GM21786 (cell line): Measurements from ENCODE around the gene OSBPL1A.
"Not testable (repeated sequence)": the region's sequence is repeated elsewhere in the genome, so short reads cannot be mapped to it uniquely, and the experiment has no call there.

Experiments
- ATAC-seq: cut with Tn5 transposase; IDR thresholded peaks from one replicate; pipeline ENCODE4 v1.9.1; 2021; ENCODE audit not compliant: unreplicated experiment

Gene OSBPL1A

GRCh38 chr18:24189664-24190346, 207.8 kb downstream of the OSBPL1A start:
- no peak for ATAC-seq

DNA sequence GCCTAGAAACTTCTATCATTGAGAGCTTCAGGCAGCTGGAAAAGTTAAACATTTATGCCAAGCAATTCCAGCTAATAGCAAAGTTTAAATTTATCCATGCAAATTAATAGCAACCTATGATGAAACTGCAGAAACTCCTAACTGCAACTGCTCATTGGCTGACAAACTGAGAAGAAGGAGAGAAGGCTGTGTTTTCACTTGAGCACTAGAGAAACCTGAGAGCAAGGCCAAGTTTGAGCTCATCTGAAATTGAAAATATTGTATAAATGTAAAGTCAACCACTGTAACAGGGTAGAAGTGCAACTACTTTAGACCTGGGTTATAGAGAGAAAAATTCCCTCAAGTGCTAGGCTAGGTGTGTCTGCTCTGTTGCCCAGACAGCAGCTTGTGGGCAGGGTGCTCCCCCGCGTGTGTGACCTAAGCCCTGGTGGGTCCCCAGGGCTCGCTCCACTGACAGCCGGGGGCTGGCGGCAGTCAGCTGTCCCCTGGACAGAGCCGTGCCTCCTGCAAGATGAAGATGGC, 208.6 kb downstream of the OSBPL1A start:
- peak; percentile 82 for ATAC-seq

DNA sequence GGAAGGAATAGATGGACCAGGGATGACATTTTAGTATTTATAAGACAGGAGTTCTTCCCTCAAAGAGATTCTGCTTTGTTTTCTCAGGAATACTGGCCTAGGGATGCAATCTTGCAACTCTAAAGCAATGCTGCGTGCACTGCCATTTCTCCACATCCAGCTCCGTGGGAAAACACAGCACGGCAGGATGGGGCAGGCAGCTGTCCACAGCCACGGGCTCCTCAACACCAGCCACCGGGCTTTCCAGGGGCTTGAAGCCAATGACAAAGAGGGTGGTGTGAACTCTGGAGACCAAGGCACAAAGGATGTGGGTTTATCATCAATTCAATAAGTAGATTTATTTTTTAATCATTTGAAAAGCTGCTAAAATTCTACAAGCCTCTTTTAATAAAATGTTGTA, 209.5 kb downstream of the OSBPL1A start:
- ATAC-seq = no peak

DNA sequence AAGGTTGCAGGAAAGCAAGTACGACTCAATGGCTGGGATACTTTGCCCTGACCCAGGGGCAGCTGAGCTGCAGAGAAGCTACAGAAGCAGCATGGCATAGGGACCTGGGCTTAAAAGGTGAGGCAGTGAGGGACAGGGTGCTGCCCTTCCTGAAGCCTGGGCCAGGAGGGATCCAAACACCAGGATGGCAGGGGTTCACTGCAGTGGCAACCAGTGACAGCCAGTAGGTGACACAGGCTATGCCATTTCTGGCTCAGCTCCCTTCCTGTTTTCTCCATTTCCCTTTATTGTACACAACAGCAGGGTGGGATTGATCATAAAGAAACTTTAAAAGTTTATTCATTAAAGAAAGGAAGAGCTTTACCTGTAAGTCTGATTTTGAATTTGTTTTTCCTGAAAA, 209.9 kb downstream of the OSBPL1A start:
- ATAC-seq = no peak

DNA sequence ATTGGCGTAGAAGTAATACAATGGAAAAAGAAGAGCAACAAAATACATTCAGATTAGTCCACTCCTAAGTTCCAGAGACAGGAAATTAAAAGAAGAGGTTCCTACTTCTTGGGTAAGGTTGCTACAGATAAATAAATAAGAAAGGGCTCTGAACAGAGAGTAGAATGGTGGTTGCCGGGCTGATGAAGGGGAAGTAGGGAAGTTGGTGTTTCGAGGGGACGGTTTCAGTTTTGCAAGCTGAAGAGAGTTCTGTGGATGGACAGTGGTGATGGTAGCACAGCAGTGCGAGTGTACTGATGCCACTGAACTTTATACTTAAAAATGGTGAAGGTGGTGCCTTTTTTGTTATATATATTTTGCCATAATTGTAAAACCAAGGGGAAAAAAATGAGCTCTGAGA, 210.6 kb downstream of the OSBPL1A start:
- no peak for ATAC-seq

- no peak for ATAC-seq
Measured at GRCh38 chr18:24185805-24186204, 211.8 kb downstream of the OSBPL1A start.

- ATAC-seq = no peak
Measured at GRCh38 chr18:24181806-24182205, 215.8 kb downstream of the OSBPL1A start.

DNA sequence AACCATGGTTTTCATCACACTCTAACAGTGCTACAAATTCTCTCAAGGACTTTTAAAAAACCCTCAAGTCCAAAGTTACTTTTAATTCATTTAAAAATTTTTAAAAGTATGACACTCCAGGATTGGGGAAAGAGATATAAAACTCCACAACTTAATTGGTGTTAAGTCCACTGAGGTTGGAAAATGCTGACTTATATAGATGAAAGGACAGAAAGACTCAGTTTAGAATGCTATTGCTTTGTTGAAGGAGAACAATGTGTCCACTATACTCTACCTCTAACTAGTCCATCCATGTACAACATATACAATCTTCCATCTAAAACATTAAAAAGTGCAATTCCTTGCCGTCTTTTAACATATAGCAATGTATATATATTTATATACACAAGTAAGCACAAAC, 217.6 kb downstream of the OSBPL1A start:
- ATAC-seq = no peak

GRCh38 chr18:24177499-24178133, 220.0 kb downstream of the OSBPL1A start:
- no peak for ATAC-seq

GRCh38 chr18:24176727-24177416, 220.8 kb downstream of the OSBPL1A start:
- ATAC-seq = peak; percentile 87

- no peak for ATAC-seq
Measured at GRCh38 chr18:24173997-24174396, 223.6 kb downstream of the OSBPL1A start.

DNA sequence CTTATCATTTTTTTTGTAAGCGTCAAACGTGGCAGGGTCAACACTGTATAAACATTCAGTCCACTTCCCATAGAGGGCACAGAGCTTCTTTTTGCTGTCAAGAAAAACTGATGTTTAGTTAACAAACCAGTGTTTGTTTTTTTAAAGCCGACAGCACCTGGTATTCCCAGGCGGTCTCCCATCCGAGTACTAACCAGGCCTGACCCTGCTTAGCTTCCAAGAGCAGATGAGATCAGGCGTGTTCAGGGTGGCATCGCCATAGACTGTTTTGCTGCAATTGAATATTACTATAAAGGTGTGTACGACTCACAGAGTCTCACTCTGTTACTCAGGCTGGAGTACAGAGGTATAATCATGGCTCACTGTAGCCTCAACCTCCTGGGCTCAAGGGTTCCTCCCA, 227.3 kb downstream of the OSBPL1A start:
- no peak for ATAC-seq

DNA sequence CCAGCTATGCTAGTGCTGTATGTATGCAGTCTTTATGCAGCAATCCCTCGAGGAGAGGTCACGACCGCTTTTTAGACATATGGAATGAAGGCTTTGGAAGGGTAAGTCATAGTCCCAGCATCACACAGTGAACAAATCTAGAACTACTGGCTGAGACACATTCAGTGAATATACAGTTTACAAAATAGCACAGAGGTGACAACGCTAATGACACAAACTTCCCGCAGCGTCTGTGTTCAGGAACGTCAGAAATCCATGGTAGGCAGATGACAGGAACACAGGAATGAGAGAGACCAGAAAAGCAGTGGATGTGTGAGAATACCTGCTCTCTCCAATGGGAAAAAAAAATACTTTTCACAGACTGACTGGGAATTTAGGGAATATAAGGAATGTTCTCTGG, 229.1 kb downstream of the OSBPL1A start:
- no peak for ATAC-seq

GRCh38 chr18:24161304-24161703, 236.3 kb downstream of the OSBPL1A start:
- no peak for ATAC-seq

GRCh38 chr18:24160086-24160485, 237.5 kb downstream of the OSBPL1A start:
- no peak for ATAC-seq

DNA sequence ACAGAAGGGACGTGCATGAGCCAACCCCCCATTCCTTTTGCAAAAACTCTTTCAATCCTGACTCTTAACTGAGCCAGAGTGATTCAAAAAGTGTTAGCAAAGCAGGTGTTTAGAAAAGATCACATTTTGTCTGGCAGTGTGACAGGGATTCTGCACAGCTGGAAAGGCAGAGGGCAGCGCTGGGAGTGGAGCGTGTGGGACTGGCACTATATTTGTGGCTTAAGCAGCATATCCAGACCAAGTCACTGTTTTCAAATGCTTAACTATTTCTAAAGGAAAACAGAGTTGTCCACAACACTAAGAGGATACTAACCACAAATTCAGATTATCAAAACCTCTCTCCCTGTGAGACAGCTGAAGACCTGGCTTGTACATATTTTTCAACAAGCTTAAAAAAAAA, 239.8 kb downstream of the OSBPL1A start:
- ATAC-seq = no peak

DNA sequence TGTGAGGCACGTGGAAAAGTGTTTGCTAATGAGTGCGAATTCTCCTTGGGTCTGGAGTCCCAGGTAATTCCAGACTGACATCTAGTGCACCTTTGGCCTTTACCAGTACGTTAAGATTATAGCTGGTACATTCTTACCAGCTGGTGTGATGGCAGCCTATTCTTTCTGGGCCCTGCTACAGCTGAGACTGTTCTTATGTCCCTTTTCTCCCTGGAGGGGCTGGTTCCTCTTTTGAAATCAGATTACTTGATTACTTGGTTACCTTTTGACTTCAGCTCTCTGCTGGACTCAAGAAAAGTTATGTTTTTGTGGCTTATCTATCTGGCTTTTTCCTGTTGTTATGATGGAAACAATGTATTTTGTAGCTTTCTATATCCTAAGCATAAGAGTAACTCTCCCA, 244.2 kb downstream of the OSBPL1A start:
- ATAC-seq = no peak

DNA sequence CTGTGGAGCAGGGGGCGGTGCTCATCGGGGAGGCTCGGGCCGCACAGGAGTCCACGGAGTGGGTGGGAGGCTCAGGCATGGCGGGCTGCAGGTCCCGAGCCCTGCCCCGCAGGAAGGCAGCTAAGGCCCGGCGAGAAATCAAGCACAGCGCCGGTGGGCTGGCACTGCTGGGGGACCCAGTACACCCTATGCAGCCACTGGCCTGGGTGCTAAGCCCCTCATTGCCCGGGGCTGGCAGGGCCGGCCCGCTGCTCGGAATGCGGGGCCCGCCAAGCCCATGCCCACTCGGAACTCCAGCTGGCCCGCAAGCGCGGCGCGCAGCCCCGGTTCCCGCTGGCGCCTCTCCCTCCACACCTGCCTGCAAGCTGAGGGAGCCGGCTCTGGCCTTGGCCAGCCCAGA, 248.0 kb downstream of the OSBPL1A start:
- ATAC-seq = not testable (repeated sequence)

- no peak for ATAC-seq
Measured at GRCh38 chr18:24142376-24142775, 255.2 kb downstream of the OSBPL1A start.

DNA sequence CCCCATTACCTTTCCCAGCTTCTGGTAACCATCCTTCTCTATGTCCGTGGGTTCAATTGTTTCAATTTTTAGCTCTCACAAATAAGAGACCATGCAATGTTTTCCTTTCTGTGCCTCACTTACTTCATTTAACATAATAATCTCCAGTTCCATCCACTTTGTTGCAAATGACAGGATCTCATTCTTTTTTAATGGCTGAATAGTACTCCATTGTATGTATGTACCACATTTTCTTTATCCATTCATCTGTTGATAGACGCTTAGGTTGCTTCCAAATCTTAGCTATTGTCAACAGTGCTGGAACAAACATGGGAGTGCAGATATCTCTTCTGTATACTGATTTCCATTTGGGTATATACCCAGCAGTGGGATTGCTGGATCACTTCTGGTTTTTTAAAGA, 256.9 kb downstream of the OSBPL1A start:
- ATAC-seq = no peak

GRCh38 chr18:24138789-24139616, 258.6 kb downstream of the OSBPL1A start, which contains the start of gene CABYR:
TSS of gene CABYR (plus strand) at chr18:24139062. CDS start at chr18:24143115, 4,053 bp downstream.
- peak; percentile 82 for ATAC-seq
